ENCODE data around the gene PTCH2.

PTCH2 gene

GRCh38 chr1:44842862-44843655, at the start of gene PTCH2:
Gene PTCH2 (minus strand): TSS chr1:44843253. CDS start chr1:44842932, 321 bp downstream.
- DNase-seq (ENCODE audit: low read depth), result no peak

- DNase-seq (ENCODE audit: low read depth), result no peak
These were observed 47.0 kb upstream of the PTCH2 start for GRCh38 chr1:44890007-44890406.

GRCh38 chr1:44885406-44885805, 42.4 kb upstream of the PTCH2 start:
- no peak for DNase-seq (ENCODE audit: low read depth)

- DNase-seq (ENCODE audit: low read depth), result no peak
These were observed 41.7 kb upstream of the PTCH2 start for GRCh38 chr1:44884746-44885145.

GRCh38 chr1:44881011-44881632, 38.1 kb upstream of the PTCH2 start:
- no peak for DNase-seq (ENCODE audit: low read depth)

GRCh38 chr1:44874155-44874554, 31.1 kb upstream of the PTCH2 start:
- DNase-seq (ENCODE audit: low read depth), result no peak

GRCh38 chr1:44870096-44870495, 27.0 kb upstream of the PTCH2 start:
- no peak for DNase-seq (ENCODE audit: low read depth)

- DNase-seq (ENCODE audit: low read depth), result no peak
These were observed 24.7 kb upstream of the PTCH2 start for GRCh38 chr1:44867801-44868200.

GRCh38 chr1:44862829-44863401, 19.9 kb upstream of the PTCH2 start:
- DNase-seq (ENCODE audit: low read depth), result no peak

GRCh38 chr1:44860891-44861425, 17.9 kb upstream of the PTCH2 start:
- DNase-seq (ENCODE audit: low read depth), result no peak

- DNase-seq (ENCODE audit: low read depth), result no peak
These were observed 17.3 kb upstream of the PTCH2 start for GRCh38 chr1:44860331-44860730.

- no peak for DNase-seq (ENCODE audit: low read depth)
These were observed 14.4 kb upstream of the PTCH2 start for GRCh38 chr1:44857446-44857845.

- DNase-seq (ENCODE audit: low read depth), result no peak
These were observed 12.7 kb upstream of the PTCH2 start for GRCh38 chr1:44855742-44856141.

- no peak for DNase-seq (ENCODE audit: low read depth)
These were observed 11.9 kb upstream of the PTCH2 start for GRCh38 chr1:44854970-44855369.

GRCh38 chr1:44853201-44853600, 10.1 kb upstream of the PTCH2 start:
- DNase-seq (ENCODE audit: low read depth), result no peak

GRCh38 chr1:44851308-44851707, 8.3 kb upstream of the PTCH2 start:
- no peak for DNase-seq (ENCODE audit: low read depth)

- DNase-seq (ENCODE audit: low read depth), result no peak
These were observed 6.6 kb upstream of the PTCH2 start for GRCh38 chr1:44849575-44850132.

- no peak for DNase-seq (ENCODE audit: low read depth)
These were observed 5.6 kb upstream of the PTCH2 start for GRCh38 chr1:44848456-44849181.

- DNase-seq (ENCODE audit: low read depth), result no peak
These were observed 4.8 kb upstream of the PTCH2 start for GRCh38 chr1:44847845-44848244.

GRCh38 chr1:44846985-44847384, 3.9 kb upstream of the PTCH2 start:
- DNase-seq (ENCODE audit: low read depth), result no peak

- no peak for DNase-seq (ENCODE audit: low read depth)
These were observed 579 bp downstream of the PTCH2 start for GRCh38 chr1:44842486-44842861.

GRCh38 chr1:44839576-44839975, 3.5 kb downstream of the PTCH2 start:
- DNase-seq (ENCODE audit: low read depth), result no peak
